Measurements from ENCODE around the gene MYL7. TPM values are rescaled to one million over a fixed set of nuclear protein-coding genes. Genes with fewer than 3 reads are reported as not detected.

MYL7 gene
- total RNA-seq, 1 experiment from 2014 or later, result not detected

- Histone ChIP-seq H3K9me3 (ENCODE audit: control insufficient read depth, insufficient read depth, low read depth, low read length) (peaks cover 4% of the 10 kb centered on the region; the same call in 1 of the 2 replicates), H3K36me3 (ENCODE audit: control insufficient read depth, insufficient read depth, low read length) (no peaks in the 10 kb centered on the region), H3K4me3 (ENCODE audit: low read depth in 2 of 2, low read length in 2 of 2) (no peak overlapping the region), H3K4me1 (ENCODE audit: control insufficient read depth, insufficient read depth, low read length) (peaks cover 21% of the 10 kb centered on the region), H3K27ac (ENCODE audit: low read length) (0 out of 2 replicates have a peak overlapping the region, but pooled peaks have one; percentile 36), H3K27me3 (ENCODE audit: control insufficient read depth, insufficient read depth, low read length) (no peaks in the 10 kb centered on the region)
- ChIA-PET POLR2A (no interaction called here), CTCF (no interaction called here)
- TF ChIP-seq CTCF (IDR thresholded peaks at IDR 0.05), result no peak
- TF ChIP-seq TCF7L2 (IDR thresholded peaks at IDR 0.05; ENCODE audit: low read depth, low read length), result no peak
- no peak for TF ChIP-seq SIN3A (IDR thresholded peaks at IDR 0.05; ENCODE audit: borderline replicate concordance, insufficient read depth, low read depth, low read length)
- no peak for TF ChIP-seq REST (IDR thresholded peaks at IDR 0.05; ENCODE audit: insufficient read depth in 1 of 2, low read depth in 2 of 2, low read length in 1 of 2)
- no peak for TF ChIP-seq POLR2AphosphoS5 (IDR thresholded peaks at IDR 0.05; ENCODE audit: low read depth, low read length)
- ATAC-seq (no peak), DNase-seq (ENCODE audit: low read depth, low spot score) (no peak)
- intact Hi-C loops (cut with micrococcal nuclease; ENCODE audit: unreplicated experiment) (no loop called here), in situ Hi-C loops (cut with HindIII; ENCODE audit: low pct_unique_long_range_greater_than_20kb, low sequenced_read_pairs) (no loop called here)
- no TSS peak for BruUV-seq (replicated peaks)
These were observed 41.7 kb upstream of the MYL7 start for GRCh38 chr7:44182827-44183226.

- H3K36me3 ChIP-seq (ENCODE audit: control insufficient read depth, insufficient read depth, low read length), result no peaks in the 10 kb centered on the region
- in situ Hi-C loops (cut with HindIII; ENCODE audit: low pct_unique_long_range_greater_than_20kb, low sequenced_read_pairs) (no loop called here), intact Hi-C loops (cut with micrococcal nuclease; ENCODE audit: unreplicated experiment) (no loop called here)
- POLR2A ChIA-PET, result no interaction called here
- H3K27me3 ChIP-seq (ENCODE audit: control insufficient read depth, insufficient read depth, low read length), result no peaks in the 10 kb centered on the region
- no peak overlapping the region for H3K4me3 ChIP-seq (ENCODE audit: low read depth in 2 of 2, low read length in 2 of 2)
- TF ChIP-seq CTCF (IDR thresholded peaks at IDR 0.05), result no peak
- no peak for TF ChIP-seq REST (IDR thresholded peaks at IDR 0.05; ENCODE audit: insufficient read depth in 1 of 2, low read depth in 2 of 2, low read length in 1 of 2)
- no peak for TF ChIP-seq TCF7L2 (IDR thresholded peaks at IDR 0.05; ENCODE audit: low read depth, low read length)
- no peak for TF ChIP-seq POLR2AphosphoS5 (IDR thresholded peaks at IDR 0.05; ENCODE audit: low read depth, low read length)
- TF ChIP-seq SIN3A (IDR thresholded peaks at IDR 0.05; ENCODE audit: borderline replicate concordance, insufficient read depth, low read depth, low read length), result no peak
- DNase-seq (ENCODE audit: low read depth, low spot score) (no peak), ATAC-seq (no peak)
- BruUV-seq (replicated peaks), result no TSS peak
- H3K4me1 ChIP-seq (ENCODE audit: control insufficient read depth, insufficient read depth, low read length), result peaks cover 21% of the 10 kb centered on the region
- no peak overlapping the region for H3K27ac ChIP-seq (ENCODE audit: low read length)
- peaks cover 4% of the 10 kb centered on the region; the same call in 1 of the 2 replicates for H3K9me3 ChIP-seq (ENCODE audit: control insufficient read depth, insufficient read depth, low read depth, low read length)
- CTCF ChIA-PET, result no interaction called here
These were observed 39.5 kb upstream of the MYL7 start for GRCh38 chr7:44180631-44181030.

Measured in Panc1 (cell line).